Umbilical cord (tissue), 2 donors: Measurements from ENCODE around the gene NTPCR. TPM values are rescaled to one million over a fixed set of nuclear protein-coding genes. Genes with fewer than 3 reads are reported as not detected.

Experiments
- DNase-seq: peaks from one replicate; pipeline ENCODE4 v3.0.0-alpha.2; 2015; ENCODE audit warnings: low spot score
- total RNA-seq: library from RNA; depleted of rRNA; stranded (reverse); fragments of >200 nt; gene quantifications from one replicate; pipeline ENCODE4 v1.2.3, GENCODE V29; 2014; ENCODE audit warnings: low replicate concordance; ENCODE audit not compliant: insufficient read depth

NTPCR gene
- total RNA-seq, 1 donor from 2014 or later, result 31.8 TPM

- DNase-seq, result no peak
Observed at GRCh38 chr1:233010146-233010545, 59.7 kb downstream of the NTPCR start.

GRCh38 chr1:233012021-233012420, 61.6 kb downstream of the NTPCR start:
- no peak for DNase-seq

GRCh38 chr1:233015965-233016364, 65.6 kb downstream of the NTPCR start:
- DNase-seq, result no peak

- DNase-seq, result no peak
Observed at GRCh38 chr1:233016798-233017197, 66.4 kb downstream of the NTPCR start.

- DNase-seq, result no peak
Observed at GRCh38 chr1:233019083-233019482, 68.7 kb downstream of the NTPCR start.

GRCh38 chr1:233019778-233020325, 69.4 kb downstream of the NTPCR start:
- DNase-seq, result no peak

GRCh38 chr1:233020426-233020825, 70.0 kb downstream of the NTPCR start:
- no peak for DNase-seq

GRCh38 chr1:233022246-233022645, 71.8 kb downstream of the NTPCR start:
- DNase-seq, result no peak

- no peak for DNase-seq
Observed at GRCh38 chr1:233024199-233024598, 73.8 kb downstream of the NTPCR start.

- peak; percentile 35 for DNase-seq
Observed at GRCh38 chr1:233025157-233025556, 74.7 kb downstream of the NTPCR start.

- peak; percentile 31 for DNase-seq
Observed at GRCh38 chr1:233025567-233025966, 75.2 kb downstream of the NTPCR start.

- no peak for DNase-seq
Observed at GRCh38 chr1:233027046-233027445, 76.6 kb downstream of the NTPCR start.

- peak; percentile 54 for DNase-seq
Observed at GRCh38 chr1:233031521-233031920, 81.1 kb downstream of the NTPCR start.

- DNase-seq, result no peak
Observed at GRCh38 chr1:233032916-233033315, 82.5 kb downstream of the NTPCR start.

- peak; percentile 90 for DNase-seq
Observed at GRCh38 chr1:233033361-233033760, 83.0 kb downstream of the NTPCR start.

Other genes with a start within 250 kb of the NTPCR start
- 11.3 TPM for gene MAP10, start 145.2 kb upstream of the NTPCR start, total RNA-seq